PC-3 (cell line): ENCODE measurements around the gene FLCN.

Experiments
- EZH2 ChIP-seq: fragments of 300-600 bp; sonication (generic); IDR thresholded peaks from one replicate; pipeline ENCODE4 v1.6.1; 2017; ENCODE audit warnings: antibody characterized with exemption, mild to moderate bottlenecking, low read length; ENCODE audit not compliant: unreplicated experiment
- EZH2phosphoT487 ChIP-seq: fragments of 300-600 bp; sonication (generic); IDR thresholded peaks from 2 replicates; pipeline ENCODE4 v1.6.1; 2018; ENCODE audit warnings: mild to moderate bottlenecking, antibody characterized with exemption, low read length, borderline replicate concordance
- TF ChIP-seq, protein P1 (sequence below): fragments of 300-600 bp; sonication (generic); conservative IDR thresholded peaks from 2 replicates; pipeline ENCODE4 v1.5.1; 2017; ENCODE audit warnings: antibody characterized with exemption, low read depth, mild to moderate bottlenecking, low read length

GRCh38 chr17:17168401-17168800 is 68.6 kb downstream of the FLCN start:
- TF ChIP-seq, protein P1, sequence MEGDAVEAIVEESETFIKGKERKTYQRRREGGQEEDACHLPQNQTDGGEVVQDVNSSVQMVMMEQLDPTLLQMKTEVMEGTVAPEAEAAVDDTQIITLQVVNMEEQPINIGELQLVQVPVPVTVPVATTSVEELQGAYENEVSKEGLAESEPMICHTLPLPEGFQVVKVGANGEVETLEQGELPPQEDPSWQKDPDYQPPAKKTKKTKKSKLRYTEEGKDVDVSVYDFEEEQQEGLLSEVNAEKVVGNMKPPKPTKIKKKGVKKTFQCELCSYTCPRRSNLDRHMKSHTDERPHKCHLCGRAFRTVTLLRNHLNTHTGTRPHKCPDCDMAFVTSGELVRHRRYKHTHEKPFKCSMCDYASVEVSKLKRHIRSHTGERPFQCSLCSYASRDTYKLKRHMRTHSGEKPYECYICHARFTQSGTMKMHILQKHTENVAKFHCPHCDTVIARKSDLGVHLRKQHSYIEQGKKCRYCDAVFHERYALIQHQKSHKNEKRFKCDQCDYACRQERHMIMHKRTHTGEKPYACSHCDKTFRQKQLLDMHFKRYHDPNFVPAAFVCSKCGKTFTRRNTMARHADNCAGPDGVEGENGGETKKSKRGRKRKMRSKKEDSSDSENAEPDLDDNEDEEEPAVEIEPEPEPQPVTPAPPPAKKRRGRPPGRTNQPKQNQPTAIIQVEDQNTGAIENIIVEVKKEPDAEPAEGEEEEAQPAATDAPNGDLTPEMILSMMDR = no peak
- no peak for TF ChIP-seq EZH2
- no peak for TF ChIP-seq EZH2phosphoT487
